H1 (cell line): ENCODE measurements around the gene PDK3. TPM values are rescaled to one million over a fixed set of nuclear protein-coding genes. Genes with fewer than 3 reads are reported as not detected.

Experiments used
- CTCF ChIA-PET: fragments of 300-600 bp; sonication (Branson Sonifier 250); formaldehyde crosslinking; loops from one replicate; lab custom pipeline; 2021; ENCODE audit not compliant: partially characterized antibody; lab: Charles Lee
- POLR2A ChIA-PET: fragments of 300-600 bp; sonication (Branson Sonifier 250); formaldehyde crosslinking; loops from one replicate; lab custom pipeline; 2021; ENCODE audit warnings: inconsistent platforms; ENCODE audit not compliant: partially characterized antibody; lab: Charles Lee
- DNase-seq, 2 experiments: peaks; one replicate each; pipeline versions ENCODE4 v3.0.0 to v3.0.0-alpha.2; 2010 to 2022; ENCODE audit warnings: low spot score in 2 of 2, low read depth in 1 of 2, mixed read lengths in 1 of 2
- FAIRE-seq: peaks from 2 replicates; lab custom pipeline; 2011; peaks lifted over from hg19 to GRCh38; lab: Jason Lieb, UNC
- H2AFZ ChIP-seq: 2 replicates; pipeline ENCODE4 v1.8.1; 2012; ENCODE audit warnings: low read length, inconsistent platforms
- H2AK5ac ChIP-seq: 2 replicates; pipeline ENCODE4 v1.6.1; 2013; ENCODE audit warnings: low read depth, low read length
- H2BK120ac ChIP-seq: replicated peaks from 2 replicates; pipeline ENCODE3; 2013; ENCODE audit warnings: low read depth, low read length, inconsistent platforms
- H2BK12ac ChIP-seq: 2 replicates; pipeline ENCODE4 v1.6.1; 2013; ENCODE audit warnings: low read depth, low read length
- H2BK15ac ChIP-seq: 2 replicates; pipeline ENCODE4 v1.6.1; 2013; ENCODE audit warnings: low read length
- H2BK20ac ChIP-seq: 2 replicates; pipeline ENCODE4 v1.6.1; 2013; ENCODE audit warnings: low read length
- H2BK5ac ChIP-seq: 2 replicates; pipeline ENCODE4 v1.6.1; 2013; ENCODE audit warnings: low read depth, low read length
- H3K14ac ChIP-seq: 2 replicates; pipeline ENCODE4 v1.6.1; 2013; ENCODE audit warnings: inconsistent platforms; ENCODE audit not compliant: insufficient read length
- H3K18ac ChIP-seq: 2 replicates; pipeline ENCODE4 v1.6.1; 2013; ENCODE audit warnings: low read length; ENCODE audit errors: extremely low read depth
- H3K23ac ChIP-seq: 2 replicates; pipeline ENCODE4 v1.6.1; 2013; ENCODE audit warnings: inconsistent platforms; ENCODE audit not compliant: insufficient read length
- H3K23me2 ChIP-seq: 2 replicates; pipeline ENCODE4 v1.6.1; 2013; ENCODE audit warnings: low read depth, low read length
- H3K27ac ChIP-seq: 2 replicates; pipeline ENCODE4 v1.6.1; 2011; ENCODE audit warnings: low read depth, low read length, inconsistent platforms
- H3K27me3 ChIP-seq, 4 experiments: replicated peaks in 1 of 4; 1 replicate in 1 of 4; 2 replicates in 3 of 4; pipeline versions ENCODE4 v1.6.1 to v1.8.1; 2011 to 2013; ENCODE audit warnings: low read length in 3 of 4, mild to moderate bottlenecking in 3 of 4, inconsistent platforms in 2 of 4, mixed read lengths in 2 of 4, moderate library complexity in 1 of 4; ENCODE audit not compliant: control insufficient read depth in 3 of 4, insufficient read depth in 3 of 4; ENCODE audit errors: extremely low read depth in 1 of 4
- H3K36me3 ChIP-seq, 4 experiments: 2 replicates each; pipeline versions ENCODE4 v1.6.1 to v1.8.1; 2011 to 2013; ENCODE audit warnings: mild to moderate bottlenecking in 4 of 4, low read length in 3 of 4, moderate library complexity in 2 of 4, control low read depth in 1 of 4, inconsistent platforms in 1 of 4; ENCODE audit not compliant: insufficient read depth in 4 of 4, control insufficient read depth in 2 of 4
- H3K4ac ChIP-seq: replicated peaks from 2 replicates; pipeline ENCODE3; 2013; ENCODE audit warnings: low read length, low read depth, mixed read lengths, inconsistent platforms; ENCODE audit not compliant: insufficient read length
- H3K4me1 ChIP-seq, 4 experiments: replicated peaks in 1 of 4; 1 replicate in 1 of 4; 2 replicates in 3 of 4; pipeline versions ENCODE4 v1.6.1 to v1.8.1; 2011 to 2013; ENCODE audit warnings: low read length in 3 of 4, inconsistent platforms in 2 of 4, mixed read lengths in 1 of 4; ENCODE audit not compliant: insufficient read depth in 4 of 4, control insufficient read depth in 3 of 4
- H3K4me2 ChIP-seq, 2 experiments: 2 replicates each; pipeline versions ENCODE4 v1.6.1 to v1.8.1; 2011 to 2013; ENCODE audit warnings: low read depth in 2 of 2, low read length in 2 of 2, control low read depth in 1 of 2, inconsistent platforms in 1 of 2, mild to moderate bottlenecking in 1 of 2; ENCODE audit not compliant: insufficient read depth in 1 of 2
- H3K4me3 ChIP-seq, 4 experiments: fragments of 200-600, 300-600 bp in 1 of 4; sonication (generic), shearing (Covaris generic), sonication (Bioruptor Twin) in 1 of 4; 2 replicates each; pipeline versions ENCODE4 v1.5.1 to v1.8.1; 2011 to 2016; ENCODE audit warnings: low read length in 4 of 4, low read depth in 3 of 4, control low read depth in 2 of 4, inconsistent platforms in 2 of 4, mild to moderate bottlenecking in 2 of 4, mixed read lengths in 1 of 4, moderate library complexity in 1 of 4; ENCODE audit not compliant: insufficient read depth in 2 of 4; ENCODE audit errors: extremely low read depth in 1 of 4
- H3K56ac ChIP-seq: replicated peaks from 2 replicates; pipeline ENCODE3; 2013; ENCODE audit warnings: low read depth, mild to moderate bottlenecking, mixed read lengths, low read length, inconsistent platforms; ENCODE audit not compliant: insufficient read length
- H3K79me1 ChIP-seq: 2 replicates; pipeline ENCODE4 v1.6.1; 2013; ENCODE audit warnings: low read depth, low read length, control low read depth
- H3K79me2 ChIP-seq, 2 experiments: 2 replicates each; pipeline versions ENCODE4 v1.6.1 to v1.8.1; 2012 to 2013; ENCODE audit warnings: low read length in 2 of 2, mild to moderate bottlenecking in 2 of 2, inconsistent platforms in 1 of 2; ENCODE audit not compliant: insufficient read depth in 2 of 2, control insufficient read depth in 1 of 2
- H3K9ac ChIP-seq, 4 experiments: replicated peaks in 1 of 4; 1 replicate in 1 of 4; 2 replicates in 3 of 4; pipeline versions ENCODE4 v1.6.1 to v1.8.1; 2011 to 2013; ENCODE audit warnings: low read depth in 3 of 4, low read length in 3 of 4, control low read depth in 2 of 4, mild to moderate bottlenecking in 2 of 4, moderate library complexity in 2 of 4, inconsistent platforms in 1 of 4; ENCODE audit errors: extremely low read depth in 1 of 4
- H3K9me3 ChIP-seq, 2 experiments: 2 replicates each; pipeline versions ENCODE4 v1.6.1 to v1.8.1; 2012 to 2013; ENCODE audit warnings: mild to moderate bottlenecking in 2 of 2, moderate library complexity in 2 of 2, control low read depth in 1 of 2, inconsistent platforms in 1 of 2, low read depth in 1 of 2, low read length in 1 of 2, mixed read lengths in 1 of 2; ENCODE audit not compliant: insufficient read depth in 2 of 2
- H4K20me1 ChIP-seq, 2 experiments: replicated peaks in 1 of 2; 2 replicates each; pipeline versions ENCODE3 to v1.8.1; 2011 to 2013; ENCODE audit warnings: inconsistent platforms in 2 of 2, low read length in 2 of 2, mild to moderate bottlenecking in 1 of 2; ENCODE audit not compliant: insufficient read depth in 2 of 2, control insufficient read depth in 1 of 2
- H4K5ac ChIP-seq: 2 replicates; pipeline ENCODE4 v1.6.1; 2013; ENCODE audit warnings: low read length, low read depth, mixed read lengths, inconsistent platforms; ENCODE audit not compliant: insufficient read length
- H4K8ac ChIP-seq: 2 replicates; pipeline ENCODE4 v1.8.0; 2013; ENCODE audit warnings: mild to moderate bottlenecking, moderate library complexity, low read length, inconsistent platforms; ENCODE audit not compliant: insufficient read depth; ENCODE audit errors: extremely low read depth
- H4K91ac ChIP-seq: replicated peaks from 2 replicates; pipeline ENCODE3; 2013; ENCODE audit warnings: low read length, mixed read lengths, inconsistent platforms; ENCODE audit not compliant: insufficient read length
- TEAD4 ChIP-seq: IDR thresholded peaks from 2 replicates; pipeline ENCODE4 v1.6.1; 2012; ENCODE audit warnings: low read depth, low read length, inconsistent platforms, mixed read lengths
- WGBS, 2 experiments: shearing (Covaris generic) in 1 of 2; methylation state at CpG; one replicate each; pipeline versions ENCODE4 v1.1.6 to v1.1.7; 2013 to 2015; ENCODE audit warnings: low lambda C conversion rate in 2 of 2, mixed read lengths in 2 of 2, inconsistent platforms in 1 of 2, low coverage in 1 of 2, missing lambda C conversion rate in 1 of 2; ENCODE audit not compliant: insufficient replicate concordance in 2 of 2, insufficient coverage in 1 of 2, insufficient read length in 1 of 2; ENCODE audit errors: extremely low coverage in 1 of 2, missing lambda C conversion rate in 1 of 2; 5-methylcytosine and 5-hydroxymethylcytosine counted together
- polyA plus RNA-seq, 7 experiments: library from polyadenylated mRNA; depleted of rRNA in 3 of 7; stranded (reverse) in 5 of 7; unstranded in 2 of 7; fragments of >200 nt in 5 of 7; fragments of 200-250 nt in 2 of 7; gene quantifications; 1 replicate in 5 of 7; 2 replicates in 1 of 7; 4 replicates in 1 of 7; pipeline versions ENCODE4 v1.2.1 to v1.2.3, GENCODE V29; 2011 to 2013; ENCODE audit warnings: missing spikeins in 2 of 7, mixed read lengths in 2 of 7
- total RNA-seq: library from RNA; stranded (reverse); fragmentation: NEBNext Ultra II Directional; extraction: Animal tissue kit (Norgen Biotek cat#: 25700); gene quantifications from 2 replicates; pipeline ENCODE4 v1.2.1, GENCODE V29; 2021

Gene PDK3
- total and polyA plus RNA-seq, 2 of the 8 experiments (the other 6 are each of a cell fraction or from before 2014, with no cell fraction given): 22.5 to 25.5 TPM

DNA sequence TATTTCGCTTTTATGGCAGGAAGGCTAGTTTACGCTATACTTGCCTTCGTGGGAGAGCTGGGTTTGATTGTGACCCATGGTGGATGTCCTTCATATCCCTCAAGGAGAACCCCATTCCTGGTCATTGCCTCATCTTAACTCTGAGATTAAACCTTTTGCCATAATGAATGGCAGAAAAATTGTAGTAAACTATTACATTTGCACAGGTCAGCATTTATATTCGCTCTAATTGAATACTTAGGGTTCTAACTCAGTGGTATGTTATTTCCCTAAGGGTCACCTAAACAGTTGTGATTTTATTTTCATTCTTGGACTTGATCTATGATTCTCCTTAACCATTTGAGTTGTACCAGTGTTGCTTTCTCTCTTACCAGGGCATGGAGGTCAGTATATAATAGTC, 13.4 kb downstream of the PDK3 start:
- Histone ChIP-seq H2BK5ac (no peak overlapping the region), H2BK15ac (no peak overlapping the region), H3K4ac (no peak overlapping the region), H4K91ac (no peak overlapping the region), H4K5ac (no peak overlapping the region), H3K9ac (no peak overlapping the region), H2AFZ (no peak overlapping the region), H3K4me2 (no peak overlapping the region), H2BK120ac (no peak overlapping the region), H3K36me3 (no peaks in the 10 kb centered on the region), H3K14ac (no peak overlapping the region), H3K27ac (no peak overlapping the region), H2BK20ac (no peak overlapping the region), H3K56ac (no peak overlapping the region), H3K9me3 (no peaks in the 10 kb centered on the region), H3K27me3 (no peaks in the 10 kb centered on the region), H4K8ac (no peak overlapping the region), H3K79me1 (no peaks in the 10 kb centered on the region), H3K23me2 (no peaks in the 10 kb centered on the region), H3K4me1 (no peaks in the 10 kb centered on the region; a peak in 1 of 7 replicates), H4K20me1 (peaks cover 0 to 2% of the 10 kb centered on the region in 2 experiments), H3K23ac (no peak overlapping the region), H3K4me3 (no peak overlapping the region), H2BK12ac (no peak overlapping the region), H2AK5ac (no peak overlapping the region), H3K18ac (no peak overlapping the region)
- WGBS, 2 experiments: 93% methylated on average over 4 of the region's 4 CpGs; no CpG with 5 or more reads in 1 of the 2 experiments
- no peak for FAIRE-seq
- CTCF ChIA-PET: interaction anchor here (1.1 kb wide), 1 partner anchor 21 kb away, joined by 6 read pairs; no protein-coding TSS in a partner anchor
- POLR2A ChIA-PET: interaction anchor here (1.2 kb wide), 1 partner anchor 9 kb away, joined by 3 read pairs; no protein-coding TSS in a partner anchor
- TF ChIP-seq TEAD4: no peak
- TF ChIP-seq, all 59 proteins: peak for 0
- DNase-seq: no peak
- peaks cover 0 to 64% of the 10 kb centered on the region in 2 experiments; a peak in 2 of 4 replicates for H3K79me2 ChIP-seq
